Stimulated activated CD4-positive, alpha-beta T cell treated with anti-CD3 and anti-CD28 coated beads, Interleukin-4, amount 100 ng/mL, for 4 hours (primary cell): Measurements from ENCODE around the gene ATP7B.
"Not testable (repeated sequence)": the region's sequence is repeated elsewhere in the genome, so short reads cannot be mapped to it uniquely, and the experiment has no call there.

ENCODE experiments used
- DNase-seq, 2 experiments: peaks; one replicate each; pipeline ENCODE4 v3.0.0-alpha.2; 2020

The ATP7B gene

GRCh38 chr13:52005841-52006522, 5.3 kb downstream of the ATP7B start:
- DNase-seq, result no peak

GRCh38 chr13:52004511-52005170, 6.6 kb downstream of the ATP7B start:
- DNase-seq, result no peak

- no peak for DNase-seq
These were observed 7.7 kb downstream of the ATP7B start for GRCh38 chr13:52003541-52003940.

- DNase-seq, result no peak
These were observed 8.9 kb downstream of the ATP7B start for GRCh38 chr13:52002361-52002760.

- DNase-seq, result no peak
These were observed 10.0 kb downstream of the ATP7B start for GRCh38 chr13:52001120-52001731.

- no peak for DNase-seq
These were observed 11.3 kb downstream of the ATP7B start for GRCh38 chr13:51999921-52000320.

GRCh38 chr13:51999510-51999911, 11.7 kb downstream of the ATP7B start:
- no peak for DNase-seq

GRCh38 chr13:51998723-51999509, 12.3 kb downstream of the ATP7B start:
- DNase-seq, result no peak

DNA sequence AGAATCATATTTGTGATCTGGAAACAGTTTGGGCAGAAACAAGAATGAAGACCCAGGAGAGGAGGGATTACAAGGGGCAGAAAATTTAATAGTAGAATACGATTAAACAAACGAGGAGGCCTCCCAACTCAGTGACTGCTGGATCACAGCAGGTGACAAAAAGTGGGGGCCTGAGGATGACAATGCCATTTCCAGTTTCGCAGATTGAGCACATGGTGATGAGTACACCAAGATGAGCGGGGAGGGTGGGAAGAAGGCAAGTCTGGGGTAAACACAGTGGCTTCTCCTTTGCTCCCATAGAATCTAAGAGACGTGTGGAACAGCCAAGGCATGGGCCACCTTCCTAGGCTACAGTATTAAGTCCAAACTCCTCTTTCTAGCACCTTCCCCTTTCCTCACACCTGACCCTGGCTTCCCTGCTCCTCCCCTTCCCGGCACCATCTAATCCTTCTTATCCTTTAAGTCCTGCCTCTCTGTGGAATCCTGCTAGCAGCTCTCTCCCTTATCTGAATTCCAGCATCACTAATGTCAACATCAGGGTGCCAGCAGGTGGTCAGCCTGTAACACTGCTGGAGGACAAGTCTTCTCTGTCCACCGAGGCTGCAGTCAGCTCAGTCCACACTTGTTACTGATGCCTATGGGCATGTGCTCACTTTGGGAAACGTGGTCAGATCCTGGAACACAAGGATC, 13.5 kb downstream of the ATP7B start:
- DNase-seq, result no peak

DNA sequence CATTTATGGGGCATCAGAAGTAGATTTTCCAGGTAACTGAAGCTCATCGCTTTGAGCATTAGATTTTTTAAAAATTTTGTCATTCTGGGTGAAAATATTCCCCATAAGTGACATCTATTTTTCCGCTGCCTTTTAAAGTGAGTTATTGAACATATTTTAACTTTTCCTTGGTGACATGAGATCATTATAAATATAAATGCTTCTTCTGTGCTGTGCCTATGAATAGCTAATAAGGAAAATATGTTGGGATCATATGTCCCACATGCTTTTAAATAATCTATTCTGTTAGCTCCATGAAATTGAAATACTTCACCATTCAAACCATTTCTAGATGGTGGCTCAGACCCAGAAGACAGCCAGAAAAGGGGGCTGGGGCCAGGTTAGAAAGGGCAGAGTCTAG, 14.1 kb downstream of the ATP7B start:
- DNase-seq, result no peak

- DNase-seq, result no peak
These were observed 14.6 kb downstream of the ATP7B start for GRCh38 chr13:51996641-51997040.

DNA sequence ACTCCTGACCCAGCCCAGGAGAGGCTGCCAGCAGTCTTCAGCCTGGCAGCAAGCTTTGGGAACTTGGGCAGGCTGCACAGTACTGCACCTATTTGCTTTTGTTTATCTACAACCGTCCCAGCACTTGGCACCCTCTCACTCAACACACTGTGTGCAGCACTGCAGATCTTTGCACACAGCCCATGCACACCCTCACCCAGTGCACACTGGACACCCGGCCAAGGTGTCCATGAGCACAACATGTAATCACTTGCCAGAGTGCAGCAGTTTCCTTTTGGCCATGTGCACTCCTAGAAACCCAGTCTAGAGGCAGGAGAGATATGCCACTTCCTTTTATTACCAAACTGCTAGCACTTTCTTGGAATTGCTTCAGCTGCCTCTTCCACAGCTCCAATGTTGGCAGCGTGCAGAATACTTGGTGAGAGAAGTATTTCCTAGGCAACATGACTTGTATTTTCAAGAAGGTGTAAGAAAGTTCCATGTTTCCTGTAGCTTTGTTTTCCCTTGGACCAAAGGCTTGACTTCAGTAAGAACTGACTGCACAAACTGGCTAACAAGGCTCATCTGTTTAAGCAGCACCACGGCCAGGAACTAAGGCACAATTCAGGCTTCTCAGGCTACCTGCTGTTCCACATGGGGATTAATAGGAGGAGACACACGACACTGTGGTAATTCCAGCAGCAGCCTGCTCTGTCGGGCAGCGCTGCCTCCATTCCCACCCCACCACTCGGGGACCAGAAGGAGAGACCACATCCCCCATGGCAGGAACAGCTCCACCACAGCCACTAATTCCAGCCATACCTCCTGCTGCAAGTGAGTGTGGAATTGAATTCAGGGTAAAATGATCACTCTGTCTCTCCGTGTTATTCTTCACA, 15.3 kb downstream of the ATP7B start:
- DNase-seq, result no peak

DNA sequence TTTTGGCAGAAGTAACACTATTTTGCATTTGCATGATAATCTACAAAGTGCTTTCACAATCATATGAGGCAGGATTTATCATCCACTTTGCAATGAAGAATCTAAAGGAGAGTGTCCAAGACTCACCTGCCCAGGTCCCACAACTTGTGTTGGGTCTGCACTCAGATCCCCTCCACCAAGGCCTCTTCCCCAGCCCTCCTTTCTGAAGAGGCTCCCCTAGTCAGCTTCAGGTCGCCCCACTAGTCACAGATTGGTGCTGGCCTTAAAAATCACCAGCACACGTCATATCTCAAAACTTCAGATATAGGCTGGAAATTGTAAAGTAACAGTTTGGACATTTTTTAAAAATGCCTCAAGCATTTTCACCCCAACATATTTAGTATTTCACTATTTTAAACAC, 17.5 kb downstream of the ATP7B start:
- DNase-seq, result no peak

DNA sequence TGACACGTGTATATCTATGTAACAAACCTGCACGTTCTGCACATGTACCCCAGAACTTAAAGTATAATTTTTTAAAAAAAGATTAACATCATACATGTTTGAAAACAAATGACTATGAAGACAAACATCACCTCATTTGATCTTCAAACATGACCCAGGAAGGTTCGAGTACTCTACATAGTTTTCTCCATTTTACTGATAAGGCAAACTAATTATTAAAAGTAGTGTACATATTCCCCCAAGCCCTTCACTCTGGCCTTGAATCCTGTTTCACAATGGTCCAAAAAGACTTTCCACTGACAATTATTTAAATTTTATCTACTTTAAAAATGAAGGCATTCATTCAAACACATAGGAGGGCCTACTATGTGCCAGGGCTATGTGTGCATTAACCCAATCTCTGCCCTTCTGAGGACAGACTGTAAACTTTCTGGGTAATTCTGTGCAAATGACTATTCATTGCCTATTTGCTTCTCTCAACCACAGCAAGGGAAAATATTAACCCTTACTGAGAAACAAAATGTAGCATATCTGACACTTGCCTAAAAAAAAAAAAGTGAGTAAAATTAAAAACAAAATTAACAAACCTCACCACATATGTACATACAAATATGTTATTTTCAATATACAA, 22.1 kb downstream of the ATP7B start:
- no peak for DNase-seq

DNA sequence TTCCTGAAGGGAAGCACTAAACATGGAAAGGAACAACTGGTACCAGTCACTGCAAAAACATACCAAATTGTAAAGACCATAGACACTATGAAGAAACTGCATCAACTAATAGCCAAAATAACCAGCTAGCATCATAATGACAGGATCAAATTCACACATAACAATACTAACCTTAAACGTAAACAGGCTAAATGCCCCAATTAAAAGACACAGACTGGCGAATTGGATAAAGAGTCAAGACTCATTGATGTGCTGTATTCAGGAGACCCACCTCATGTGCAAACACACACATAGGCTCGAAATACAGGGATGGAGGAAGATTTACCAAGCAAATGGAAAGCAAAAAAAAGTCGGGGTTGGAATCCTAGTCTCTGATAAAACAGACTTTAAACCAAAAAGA, 26.3 kb downstream of the ATP7B start:
- not testable (repeated sequence) for DNase-seq

DNA sequence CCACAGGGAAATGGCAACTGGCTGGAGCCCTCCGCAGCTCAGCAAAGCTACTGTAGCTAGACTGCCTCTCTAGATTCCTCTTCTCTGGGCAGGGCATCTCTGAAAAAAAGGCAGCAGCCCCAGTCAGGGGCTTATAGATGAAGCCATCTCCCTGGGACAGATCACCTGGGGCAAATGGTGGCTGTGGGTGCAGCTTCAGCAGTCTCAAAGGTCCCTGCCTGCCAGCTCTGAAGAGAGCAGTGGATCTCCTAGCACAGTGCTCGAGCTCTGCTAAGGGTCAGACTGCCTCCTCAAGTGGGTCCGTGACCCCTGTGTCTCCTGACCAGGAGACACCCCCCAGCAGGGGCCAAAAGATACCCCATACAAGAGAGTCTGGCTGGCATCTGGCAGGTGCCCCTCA, 28.0 kb downstream of the ATP7B start:
- not testable (repeated sequence) for DNase-seq

DNA sequence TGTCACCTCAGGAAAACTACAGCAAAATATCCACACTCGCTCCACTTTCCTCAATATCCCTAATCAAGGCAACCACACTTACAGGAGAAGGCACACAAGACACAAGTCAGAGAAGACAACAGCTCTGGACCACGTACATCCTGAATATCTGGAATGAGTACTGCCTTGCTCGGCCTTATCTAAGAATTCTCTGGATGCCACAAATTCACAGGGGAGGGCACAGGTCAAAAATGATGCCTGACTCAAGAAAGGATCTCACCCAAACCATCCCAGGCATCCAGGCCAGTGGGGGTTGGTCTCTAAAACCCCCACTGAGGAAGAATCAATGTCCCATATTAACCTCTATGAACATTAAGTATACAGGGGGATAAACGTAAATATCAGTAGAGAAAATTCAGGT, 29.9 kb downstream of the ATP7B start:
- no peak for DNase-seq

DNA sequence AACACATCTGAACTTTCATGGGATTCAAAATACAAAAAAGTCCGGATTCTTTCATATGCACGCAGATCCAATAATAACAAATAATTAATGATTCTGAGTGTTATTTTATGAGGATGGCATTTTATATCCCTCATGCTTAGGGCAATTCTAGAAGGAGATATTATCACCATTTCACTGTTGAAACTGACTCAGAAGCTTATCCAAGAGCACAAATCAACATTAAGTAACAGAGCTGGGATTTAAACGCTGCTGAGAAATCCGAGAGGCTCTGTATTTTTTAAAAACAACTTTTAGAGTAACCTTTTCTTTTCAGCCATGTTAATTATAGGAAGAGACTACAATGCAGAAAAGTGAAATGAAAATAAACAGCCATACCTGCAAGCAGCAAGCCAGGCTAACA, 30.3 kb downstream of the ATP7B start:
- DNase-seq, result no peak

DNA sequence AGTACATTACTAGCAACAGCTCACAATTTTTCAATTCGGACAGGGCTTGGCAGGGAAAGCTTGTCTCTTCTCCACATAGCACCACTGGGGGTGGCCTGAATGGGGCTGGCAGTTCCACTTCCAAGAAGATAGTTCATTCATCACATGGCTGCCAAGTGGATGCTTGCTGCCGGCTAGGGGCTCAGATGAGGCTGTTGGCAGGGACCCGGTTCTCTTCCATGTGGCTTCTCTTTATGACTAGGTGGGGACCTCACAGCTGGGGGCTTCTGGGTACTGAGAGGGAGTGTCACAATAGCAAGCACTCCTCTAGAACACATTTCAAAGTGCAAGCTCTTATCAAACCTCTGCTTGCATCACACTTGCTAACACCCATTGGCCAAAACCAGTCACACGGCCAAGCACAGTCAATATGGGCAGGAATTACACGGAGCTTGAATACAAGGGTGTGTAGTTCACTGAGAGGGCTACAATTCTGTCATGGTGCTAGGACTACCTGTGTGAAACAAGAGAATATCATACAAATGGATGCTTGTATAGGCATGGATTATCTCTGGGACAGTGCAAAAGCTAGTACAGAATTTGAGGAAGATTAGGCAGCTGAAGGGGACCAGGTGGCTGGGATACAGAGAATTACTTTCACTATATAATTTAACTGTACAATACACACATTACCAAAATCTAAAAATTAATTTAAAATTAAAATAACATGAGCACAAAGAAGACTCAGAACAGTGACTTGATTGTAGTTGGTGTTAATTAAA, 32.3 kb downstream of the ATP7B start:
- DNase-seq, result no peak

DNA sequence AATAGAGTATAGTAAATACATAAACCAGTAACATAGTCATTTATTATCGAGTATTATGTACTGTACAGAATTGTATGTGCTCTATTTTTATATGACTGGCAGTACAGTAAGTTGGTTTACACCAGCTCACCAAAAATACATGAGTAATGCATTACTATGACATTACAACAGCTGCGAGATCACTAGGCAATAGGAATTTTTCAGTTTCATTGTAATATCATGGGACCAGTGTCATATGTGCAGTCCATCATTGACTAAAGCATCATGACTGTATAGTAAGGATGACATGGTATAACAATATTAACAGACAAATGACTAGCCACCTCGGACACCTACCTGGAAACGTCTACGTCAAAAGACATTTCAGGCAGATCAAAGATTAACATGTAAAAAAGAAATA, 33.6 kb downstream of the ATP7B start:
- no peak for DNase-seq

DNA sequence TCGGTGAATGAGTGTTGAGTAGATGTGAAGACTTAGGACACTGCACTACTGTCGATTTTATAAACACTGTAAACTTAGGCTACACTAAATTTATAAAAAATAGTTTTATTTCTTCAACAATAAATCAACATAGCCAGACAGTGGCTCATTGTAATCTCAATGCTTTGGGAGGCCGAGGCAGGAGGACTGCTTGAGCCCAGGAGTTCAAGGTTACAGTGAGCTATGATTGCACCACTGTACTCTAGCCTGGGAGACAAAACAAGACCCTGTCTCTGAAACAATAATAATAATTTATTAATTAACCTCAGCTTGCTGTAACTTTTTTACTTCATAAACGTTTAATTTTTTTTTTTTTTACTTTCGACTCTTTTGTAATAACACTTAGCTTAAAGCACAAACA, 34.4 kb downstream of the ATP7B start:
- no peak for DNase-seq
